NCI-H82 treated with DMSO at 0.1 percent for 48 hours (cell line): ENCODE measurements around the gene DTNB.
"Not testable (repeated sequence)": the region's sequence is repeated elsewhere in the genome, so short reads cannot be mapped to it uniquely, and the experiment has no call there.

Experiments used
- DNase-seq: peaks from one replicate; lab custom pipeline; 2025; ENCODE audit not compliant: unreplicated experiment; lab: John Stamatoyannopoulos, UW

Gene DTNB

GRCh38 chr2:25673300-25674076 is at the start of gene DTNB:
Gene DTNB (minus strand): TSS chr2:25673577. CDS start chr2:25652660, 20,917 bp downstream.
- DNase-seq, result peak; percentile 13

- no peak for DNase-seq
These were observed 48.8 kb upstream of the DTNB start for GRCh38 chr2:25722224-25722623.

- DNase-seq, result no peak
These were observed 47.2 kb upstream of the DTNB start for GRCh38 chr2:25720575-25720974.

GRCh38 chr2:25714740-25715139 is 41.4 kb upstream of the DTNB start:
- no peak for DNase-seq

- no peak for DNase-seq
These were observed 39.1 kb upstream of the DTNB start for GRCh38 chr2:25712455-25712854.

GRCh38 chr2:25711675-25712354 is 38.4 kb upstream of the DTNB start:
- peak; percentile 87 for DNase-seq

GRCh38 chr2:25710750-25711149 is 37.4 kb upstream of the DTNB start:
- no peak for DNase-seq

GRCh38 chr2:25709349-25709748 is 36.0 kb upstream of the DTNB start:
- DNase-seq, result no peak

- no peak for DNase-seq
These were observed 34.7 kb upstream of the DTNB start for GRCh38 chr2:25707927-25708590.

- DNase-seq, result not testable (repeated sequence)
These were observed 32.2 kb upstream of the DTNB start for GRCh38 chr2:25705575-25705974.

GRCh38 chr2:25701801-25702200 is 28.4 kb upstream of the DTNB start:
- peak; percentile 13 for DNase-seq

- peak; percentile 36 for DNase-seq
These were observed 26.9 kb upstream of the DTNB start for GRCh38 chr2:25700221-25700660.

GRCh38 chr2:25699216-25699615 is 25.8 kb upstream of the DTNB start:
- DNase-seq, result no peak

GRCh38 chr2:25698752-25699151 is 25.4 kb upstream of the DTNB start:
- DNase-seq, result no peak

- no peak for DNase-seq
These were observed 24.4 kb upstream of the DTNB start for GRCh38 chr2:25697559-25698341.

- no peak for DNase-seq
These were observed 19.5 kb upstream of the DTNB start for GRCh38 chr2:25692737-25693445.

GRCh38 chr2:25692143-25692542 is 18.8 kb upstream of the DTNB start:
- no peak for DNase-seq

GRCh38 chr2:25690058-25690457 is 16.7 kb upstream of the DTNB start:
- DNase-seq, result no peak

- DNase-seq, result no peak
These were observed 14.9 kb upstream of the DTNB start for GRCh38 chr2:25688236-25688635.

GRCh38 chr2:25685741-25686140 is 12.4 kb upstream of the DTNB start:
- DNase-seq, result no peak
